Epithelial cell of esophagus (primary cell): ENCODE results near the gene GABBR1.

ENCODE experiments used
- DNase-seq: peaks from one replicate; pipeline ENCODE4 v3.0.0; 2010; ENCODE audit warnings: low read depth
- H3K4me3 ChIP-seq: 2 replicates; pipeline ENCODE4 v1.5.1; 2011; ENCODE audit warnings: mild to moderate bottlenecking, low read length, control low read depth
- TF ChIP-seq, protein P1 (sequence below): IDR thresholded peaks from 2 replicates; pipeline ENCODE4 v1.5.1; 2011; ENCODE audit warnings: low read depth, mild to moderate bottlenecking, low read length, control low read depth, inconsistent platforms; ENCODE audit not compliant: insufficient read depth; ENCODE audit errors: missing control alignments

GABBR1 gene

DNA sequence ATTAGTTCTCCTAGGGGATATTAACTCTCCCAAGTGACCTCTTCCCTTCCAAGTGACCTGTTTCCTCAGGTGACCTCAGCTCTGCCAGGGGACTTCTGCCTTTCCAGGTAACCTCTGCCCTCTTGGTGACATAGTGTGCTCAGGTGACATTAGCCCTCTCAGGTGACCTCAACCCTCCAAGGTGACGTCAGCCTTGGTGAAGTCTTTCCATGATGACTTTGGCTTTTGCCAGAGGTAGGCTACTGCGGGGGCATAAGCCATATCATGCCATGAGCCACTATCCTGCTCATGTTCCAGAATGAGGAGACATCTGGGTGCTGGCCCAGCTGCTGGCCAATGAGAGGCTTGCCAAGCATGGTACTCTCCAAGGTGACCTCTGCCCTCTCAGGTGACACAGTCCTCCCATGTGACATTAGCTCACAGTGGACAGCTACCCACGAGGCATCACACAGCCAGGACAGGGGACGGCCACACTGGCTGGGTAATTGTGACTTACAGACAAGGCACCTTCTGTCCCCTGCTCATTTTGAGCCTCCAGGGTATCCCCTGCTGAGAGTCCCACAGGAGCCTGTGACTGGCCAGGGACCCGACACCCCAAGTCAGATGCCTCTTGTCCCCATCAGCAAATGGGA, 104.6 kb downstream of the GABBR1 start:
- H3K4me3 ChIP-seq, result no peak overlapping the region
- TF ChIP-seq, protein P1, sequence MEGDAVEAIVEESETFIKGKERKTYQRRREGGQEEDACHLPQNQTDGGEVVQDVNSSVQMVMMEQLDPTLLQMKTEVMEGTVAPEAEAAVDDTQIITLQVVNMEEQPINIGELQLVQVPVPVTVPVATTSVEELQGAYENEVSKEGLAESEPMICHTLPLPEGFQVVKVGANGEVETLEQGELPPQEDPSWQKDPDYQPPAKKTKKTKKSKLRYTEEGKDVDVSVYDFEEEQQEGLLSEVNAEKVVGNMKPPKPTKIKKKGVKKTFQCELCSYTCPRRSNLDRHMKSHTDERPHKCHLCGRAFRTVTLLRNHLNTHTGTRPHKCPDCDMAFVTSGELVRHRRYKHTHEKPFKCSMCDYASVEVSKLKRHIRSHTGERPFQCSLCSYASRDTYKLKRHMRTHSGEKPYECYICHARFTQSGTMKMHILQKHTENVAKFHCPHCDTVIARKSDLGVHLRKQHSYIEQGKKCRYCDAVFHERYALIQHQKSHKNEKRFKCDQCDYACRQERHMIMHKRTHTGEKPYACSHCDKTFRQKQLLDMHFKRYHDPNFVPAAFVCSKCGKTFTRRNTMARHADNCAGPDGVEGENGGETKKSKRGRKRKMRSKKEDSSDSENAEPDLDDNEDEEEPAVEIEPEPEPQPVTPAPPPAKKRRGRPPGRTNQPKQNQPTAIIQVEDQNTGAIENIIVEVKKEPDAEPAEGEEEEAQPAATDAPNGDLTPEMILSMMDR, result no peak
- no peak for DNase-seq

DNA sequence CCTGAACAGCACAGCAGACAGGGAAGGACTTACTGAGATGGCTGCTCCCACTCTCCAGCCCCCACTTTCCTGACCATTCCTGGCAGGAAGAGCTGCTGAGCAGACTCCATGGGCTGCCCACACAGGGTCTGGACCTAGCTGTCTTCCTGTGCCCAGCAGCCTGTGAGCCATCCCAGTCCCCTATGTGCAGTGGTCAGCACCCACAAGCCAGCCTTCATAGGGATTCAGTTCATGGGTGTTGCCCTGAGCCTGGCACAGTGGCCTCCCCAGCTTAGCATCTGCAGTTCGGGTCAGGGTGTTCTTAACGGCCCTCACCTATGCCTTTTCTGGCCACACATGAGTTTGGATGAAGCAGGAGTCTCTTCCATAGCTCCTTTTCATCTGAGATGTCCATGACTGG, 105.4 kb downstream of the GABBR1 start:
- H3K4me3 ChIP-seq, result no peak overlapping the region
- TF ChIP-seq, protein P1, result no peak
- DNase-seq, result no peak

DNA sequence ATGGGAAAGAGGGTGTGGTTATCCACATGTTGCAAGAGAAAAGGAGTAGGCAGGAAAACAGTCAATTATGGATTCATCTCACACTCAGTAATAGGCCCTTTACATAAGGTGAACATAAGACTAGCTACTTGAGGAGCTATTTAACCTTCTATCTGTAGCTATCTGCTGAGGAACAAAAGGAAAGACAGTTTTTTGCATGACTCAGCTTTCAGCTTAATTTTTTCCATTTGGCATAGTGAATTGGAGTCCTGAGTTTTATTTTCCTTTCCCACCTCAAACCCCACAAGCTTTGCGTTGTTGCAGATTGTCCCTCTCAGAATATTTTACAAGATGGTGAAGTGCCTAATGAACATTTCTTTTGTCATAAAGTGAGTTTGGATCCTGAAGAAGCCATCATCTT, 105.9 kb downstream of the GABBR1 start:
- no peak for DNase-seq
- TF ChIP-seq, protein P1, result no peak

DNA sequence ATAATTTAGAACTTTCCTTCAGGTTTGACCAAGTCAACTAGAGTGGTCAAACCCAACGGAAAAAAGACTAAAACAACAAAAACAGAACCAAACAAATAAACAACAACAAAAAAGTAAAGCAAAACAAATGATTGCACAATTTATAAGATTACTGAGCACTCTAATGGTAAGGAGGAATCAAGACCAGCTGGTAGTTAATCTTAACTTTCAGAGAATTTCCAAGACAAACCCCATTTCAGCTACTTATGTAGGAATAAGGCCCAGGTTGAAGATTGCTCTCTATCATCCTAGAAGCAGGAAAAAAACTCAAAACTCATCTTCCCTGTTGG, 107.7 kb downstream of the GABBR1 start:
- no peak for DNase-seq
- no peak overlapping the region for H3K4me3 ChIP-seq
- TF ChIP-seq, protein P1, result no peak

More for the DNA sequence above, 105.9 kb downstream of the GABBR1 start:
- H3K4me3 ChIP-seq, result no peak overlapping the region

DNA sequence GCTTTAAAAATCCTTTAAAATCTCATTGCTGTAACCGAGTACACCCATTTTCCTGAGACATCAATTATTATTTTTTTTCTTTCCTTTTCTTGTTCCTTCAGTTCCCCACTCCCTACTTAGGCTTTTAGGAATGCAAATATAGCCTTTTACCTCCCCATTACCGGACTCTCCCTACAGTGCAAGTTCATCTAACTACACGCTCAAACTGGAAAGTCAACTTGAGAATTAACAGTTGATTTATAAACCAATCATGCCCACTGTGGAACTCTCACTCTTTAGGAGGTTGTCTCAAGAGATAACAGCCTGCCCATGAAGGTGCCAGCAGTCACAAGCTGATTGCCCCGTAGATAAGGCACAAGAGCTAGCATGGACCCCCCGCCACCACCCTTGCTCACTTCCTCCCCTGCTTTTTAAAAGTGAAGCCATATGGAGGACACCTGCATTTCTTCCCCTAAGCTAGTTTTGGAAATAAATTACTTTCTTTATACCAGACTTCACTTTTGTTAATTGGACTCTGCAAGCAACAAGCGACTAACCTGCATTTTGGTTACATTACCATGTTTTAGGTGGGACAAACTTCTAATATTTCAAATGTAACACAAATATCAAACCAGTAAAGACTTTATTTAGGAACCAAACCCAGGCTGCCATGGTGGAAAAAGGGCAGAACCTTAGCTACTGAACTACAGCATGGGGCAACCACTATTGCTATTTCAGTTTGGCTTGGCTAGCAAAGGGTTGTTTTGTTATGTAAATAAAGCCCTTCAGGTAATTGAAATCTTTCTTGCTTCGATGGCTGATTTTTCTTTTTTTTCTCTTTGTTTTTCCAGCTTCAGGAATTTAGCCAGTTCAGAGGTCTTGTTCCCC, 108.3 kb downstream of the GABBR1 start:
- no peak for DNase-seq
- TF ChIP-seq, protein P1, result no peak
- no peak overlapping the region for H3K4me3 ChIP-seq

DNA sequence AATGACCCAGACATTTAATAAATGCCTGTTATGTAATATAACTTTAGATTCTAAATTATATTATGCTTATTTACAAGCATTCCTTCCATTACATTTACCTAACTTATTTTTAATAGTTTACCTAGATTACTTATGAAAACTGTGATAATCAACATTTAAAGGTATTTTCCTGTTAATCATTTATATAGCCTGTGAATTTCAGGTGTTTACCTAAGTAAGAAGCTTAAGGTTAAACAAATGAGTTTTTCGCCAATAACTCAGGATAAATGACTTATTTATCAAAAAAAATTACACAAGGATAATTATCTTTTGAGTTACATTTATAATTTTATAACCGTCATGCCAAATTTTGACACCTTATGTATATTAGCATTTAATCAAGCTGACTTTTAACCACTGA, 108.9 kb downstream of the GABBR1 start:
- TF ChIP-seq, protein P1, result no peak
- no peak overlapping the region for H3K4me3 ChIP-seq
- DNase-seq, result no peak
